H9 (cell line): ENCODE measurements around the gene DPH3. TPM values are rescaled to one million over a fixed set of nuclear protein-coding genes. Genes with fewer than 3 reads are reported as not detected.

Experiments used
- DNase-seq: peaks from one replicate; pipeline ENCODE4 v3.0.0-alpha.2; 2017
- H2AFZ ChIP-seq: one replicate; pipeline ENCODE4 v1.6.1; 2013; ENCODE audit warnings: mild to moderate bottlenecking, low read length, control low read depth, moderate library complexity
- H2AK5ac ChIP-seq: 2 replicates; pipeline ENCODE4 v1.6.1; 2013; ENCODE audit warnings: low read length, control low read depth, mixed read lengths; ENCODE audit not compliant: insufficient read length
- H2BK120ac ChIP-seq: one replicate; pipeline ENCODE4 v1.6.1; 2013; ENCODE audit warnings: low read depth, mild to moderate bottlenecking, low read length, control low read depth, inconsistent platforms; ENCODE audit not compliant: poor library complexity, severe bottlenecking
- H2BK12ac ChIP-seq: 2 replicates; pipeline ENCODE4 v1.6.1; 2013; ENCODE audit warnings: low read length, control low read depth, mixed read lengths, low read depth; ENCODE audit not compliant: insufficient read length
- H2BK15ac ChIP-seq: 2 replicates; pipeline ENCODE4 v1.6.1; 2013; ENCODE audit warnings: low read depth, low read length, control low read depth
- H2BK20ac ChIP-seq: one replicate; pipeline ENCODE4 v1.6.1; 2013; ENCODE audit warnings: low read depth, mild to moderate bottlenecking, low read length, control low read depth, inconsistent platforms; ENCODE audit not compliant: poor library complexity, severe bottlenecking
- H2BK5ac ChIP-seq: 2 replicates; pipeline ENCODE4 v1.6.1; 2013; ENCODE audit warnings: low read length, control low read depth, mixed read lengths; ENCODE audit not compliant: insufficient read length
- H3K14ac ChIP-seq: 2 replicates; pipeline ENCODE4 v1.6.1; 2013; ENCODE audit warnings: low read length, control low read depth; ENCODE audit not compliant: insufficient read depth
- H3K18ac ChIP-seq: 2 replicates; pipeline ENCODE4 v1.6.1; 2013; ENCODE audit warnings: low read depth, mild to moderate bottlenecking, mixed read lengths, low read length, control low read depth; ENCODE audit not compliant: insufficient read length
- H3K23ac ChIP-seq: 2 replicates; pipeline ENCODE4 v1.6.1; 2013; ENCODE audit warnings: low read length, control low read depth, mixed read lengths, low read depth; ENCODE audit not compliant: insufficient read length
- H3K23me2 ChIP-seq: 2 replicates; pipeline ENCODE4 v1.6.1; 2013; ENCODE audit warnings: low read depth, mild to moderate bottlenecking, mixed read lengths, low read length, control low read depth; ENCODE audit not compliant: insufficient read length, poor library complexity, severe bottlenecking
- H3K27ac ChIP-seq: 2 replicates; pipeline ENCODE4 v1.5.1; 2013; ENCODE audit warnings: low read length, control low read depth, mixed read lengths, low read depth; ENCODE audit not compliant: insufficient read length
- H3K27me3 ChIP-seq: 2 replicates; pipeline ENCODE4 v1.6.1; 2013; ENCODE audit warnings: low read length, control low read depth, inconsistent platforms; ENCODE audit not compliant: insufficient read depth
- H3K4ac ChIP-seq: 2 replicates; pipeline ENCODE4 v1.6.1; 2013; ENCODE audit warnings: low read depth, mild to moderate bottlenecking, control low read depth, inconsistent platforms, low read length, moderate library complexity
- H3K4me1 ChIP-seq: 2 replicates; pipeline ENCODE4 v1.6.1; 2013; ENCODE audit warnings: low read length, control low read depth, inconsistent platforms; ENCODE audit not compliant: insufficient read depth
- H3K4me2 ChIP-seq: 2 replicates; pipeline ENCODE4 v1.6.1; 2013; ENCODE audit warnings: low read length, control low read depth, mixed read lengths; ENCODE audit not compliant: insufficient read length, insufficient read depth
- H3K56ac ChIP-seq: 2 replicates; pipeline ENCODE4 v1.6.1; 2013; ENCODE audit warnings: low read depth, mild to moderate bottlenecking, mixed read lengths, low read length, control low read depth; ENCODE audit not compliant: insufficient read length
- H3K79me1 ChIP-seq: 2 replicates; pipeline ENCODE4 v1.6.1; 2013; ENCODE audit warnings: low read depth, mild to moderate bottlenecking, moderate library complexity, low read length, control low read depth, inconsistent platforms; ENCODE audit not compliant: insufficient read depth, poor library complexity, severe bottlenecking
- H3K79me2 ChIP-seq: 2 replicates; pipeline ENCODE4 v1.6.1; 2013; ENCODE audit warnings: low read length, control low read depth, inconsistent platforms; ENCODE audit not compliant: insufficient read depth
- H3K9ac ChIP-seq: 2 replicates; pipeline ENCODE4 v1.6.1; 2013; ENCODE audit warnings: low read length, control low read depth, mixed read lengths; ENCODE audit not compliant: insufficient read length; ENCODE audit errors: extremely low read depth
- H3K9me3 ChIP-seq: one replicate; pipeline ENCODE4 v1.6.1; 2013; ENCODE audit warnings: low read depth, low read length, inconsistent platforms; ENCODE audit not compliant: control insufficient read depth
- H3T11ph ChIP-seq: one replicate; pipeline ENCODE4 v1.6.1; 2013; ENCODE audit warnings: mild to moderate bottlenecking, low read length, control low read depth, inconsistent platforms
- H4K20me1 ChIP-seq: one replicate; pipeline ENCODE4 v1.6.1; 2013; ENCODE audit not compliant: control insufficient read depth, insufficient read length, insufficient read depth
- H4K5ac ChIP-seq: 2 replicates; pipeline ENCODE4 v1.6.1; 2013; ENCODE audit warnings: low read depth, mild to moderate bottlenecking, mixed read lengths, low read length, control low read depth; ENCODE audit not compliant: insufficient read length
- H4K8ac ChIP-seq: replicated peaks from 2 replicates; pipeline ENCODE4 v1.6.1; 2013; ENCODE audit warnings: low read length, control low read depth, mixed read lengths, low read depth; ENCODE audit not compliant: insufficient read length
- H4K91ac ChIP-seq: 2 replicates; pipeline ENCODE4 v1.6.1; 2013; ENCODE audit warnings: low read depth, mild to moderate bottlenecking, moderate library complexity, mixed read lengths, low read length, control low read depth; ENCODE audit not compliant: insufficient read length
- H3K27ac Mint-ChIP-seq, 3 experiments: 2 replicates in 2 of 3; 3 replicates in 1 of 3; pipeline ENCODE4 v1.8.0; 2020 to 2021; ENCODE audit warnings: mixed read lengths in 3 of 3, mild to moderate bottlenecking in 1 of 3, moderate library complexity in 1 of 3
- H3K27me3 Mint-ChIP-seq: 2 replicates; pipeline ENCODE4 v1.8.0; 2021; ENCODE audit warnings: low read depth, mild to moderate bottlenecking, moderate library complexity, mixed read lengths
- H3K36me3 Mint-ChIP-seq, 3 experiments: 2 replicates in 2 of 3; 3 replicates in 1 of 3; pipeline ENCODE4 v1.8.0; 2020 to 2021; ENCODE audit warnings: low read depth in 3 of 3, mixed read lengths in 3 of 3; ENCODE audit not compliant: insufficient read depth in 1 of 3
- H3K4me1 Mint-ChIP-seq, 2 experiments: 2 replicates each; pipeline ENCODE4 v1.8.0; 2020; ENCODE audit warnings: mixed read lengths in 2 of 2
- H3K4me3 Mint-ChIP-seq, 2 experiments: 2 replicates in 1 of 2; 3 replicates in 1 of 2; pipeline ENCODE4 v1.8.0; 2020 to 2021; ENCODE audit warnings: mild to moderate bottlenecking in 2 of 2, mixed read lengths in 2 of 2, moderate library complexity in 1 of 2
- H3K9me3 Mint-ChIP-seq, 2 experiments: 2 replicates in 1 of 2; 3 replicates in 1 of 2; pipeline ENCODE4 v1.8.0; 2020; ENCODE audit warnings: mild to moderate bottlenecking in 2 of 2, mixed read lengths in 2 of 2, moderate library complexity in 1 of 2
- CTCF ChIP-seq: fragments of 200-600 bp; sonication (generic); conservative IDR thresholded peaks from 3 replicates; pipeline ENCODE4 v1.8.0; 2021; ENCODE audit warnings: antibody characterized with exemption, mild to moderate bottlenecking
- WGBS: extraction: QIAGEN DNeasy Blood & Tissue Kit; methylation state at CpG from one replicate; pipeline ENCODE4 v1.1.7; 2013; ENCODE audit warnings: missing lambda C conversion rate, low lambda C conversion rate, mixed read lengths; ENCODE audit not compliant: insufficient read length; ENCODE audit errors: extremely low coverage; 5-methylcytosine and 5-hydroxymethylcytosine counted together
- total RNA-seq: library from RNA; stranded (reverse); gene quantifications from 2 replicates; pipeline ENCODE4 v1.2.1, GENCODE V29; 2021

Gene DPH3
- total RNA-seq, 1 experiment from 2014 or later: 36.2 TPM

GRCh38 chr3:16303037-16303575 is 38.4 kb upstream of the DPH3 start:
- no peak overlapping the region for H3T11ph ChIP-seq
- H2BK15ac ChIP-seq: no peak overlapping the region
- H4K91ac ChIP-seq: no peak overlapping the region
- no peak overlapping the region for H3K56ac ChIP-seq
- H3K4ac ChIP-seq: no peak overlapping the region
- H3K14ac ChIP-seq: no peak overlapping the region
- no peaks in the 10 kb centered on the region for H3K27me3 Mint-ChIP-seq
- H3K23ac ChIP-seq: no peak overlapping the region
- no peaks in the 10 kb centered on the region for H3K79me2 ChIP-seq
- H3K23me2 ChIP-seq: no peaks in the 10 kb centered on the region
- H4K5ac ChIP-seq: no peak overlapping the region
- H3K9me3 Mint-ChIP-seq: no peaks in the 10 kb centered on the region
- no peak overlapping the region for H3K4me2 ChIP-seq
- H2BK20ac ChIP-seq: no peak overlapping the region
- peaks cover 20% of the 10 kb centered on the region; the same call in 1 of the 2 replicates for H3K4me1 ChIP-seq
- H3K4me1 Mint-ChIP-seq: peaks cover 36 to 38% of the 10 kb centered on the region in 2 experiments
- H3K18ac ChIP-seq: no peak overlapping the region
- H4K8ac ChIP-seq: no peak overlapping the region
- H3K4me3 Mint-ChIP-seq: no peak overlapping the region
- TF ChIP-seq CTCF: no peak
- no peaks in the 10 kb centered on the region for H3K79me1 ChIP-seq
- peaks cover 16 to 23% (median 21%) of the 10 kb centered on the region in 3 experiments; a peak in 6 of 7 replicates for H3K36me3 Mint-ChIP-seq
- no peak overlapping the region for H2BK12ac ChIP-seq
- no peak overlapping the region for H3K9ac ChIP-seq
- H3K27ac ChIP-seq: no peak overlapping the region
- no peak overlapping the region for H2BK120ac ChIP-seq
- H3K27me3 ChIP-seq: no peaks in the 10 kb centered on the region
- no peaks in the 10 kb centered on the region for H3K9me3 ChIP-seq
- no peak overlapping the region for H2BK5ac ChIP-seq
- WGBS: no CpG with 5 or more reads among the region's 2 CpGs
- DNase-seq: no peak
- H4K20me1 ChIP-seq: no peaks in the 10 kb centered on the region
- peak overlapping the region in 1 of 3 experiments; percentile 7; a peak in 1 of 7 replicates for H3K27ac Mint-ChIP-seq
- no peak overlapping the region for H2AK5ac ChIP-seq
- H2AFZ ChIP-seq: no peak overlapping the region
